Liver (tissue), 9 donors: Measurements from ENCODE around the gene BRI3. TPM values are rescaled to one million over a fixed set of nuclear protein-coding genes. Genes with fewer than 3 reads are reported as not detected.

Experiments
- DNase-seq: peaks from one replicate; pipeline ENCODE4 v3.0.0-alpha.2; 2017; ENCODE audit warnings: low spot score
- H3K27ac ChIP-seq, 2 donors: one replicate each; pipeline ENCODE4 v1.7.0; 2013; ENCODE audit warnings: inconsistent platforms in 2 of 2, low read length in 2 of 2, control low read depth in 1 of 2, low read depth in 1 of 2, mild to moderate bottlenecking in 1 of 2
- H3K27me3 ChIP-seq, 4 donors: one replicate each; pipeline versions ENCODE4 v1.6.1 to v1.7.0; 2013; ENCODE audit warnings: low read length in 3 of 4, inconsistent platforms in 1 of 4, mild to moderate bottlenecking in 1 of 4, moderate library complexity in 1 of 4; ENCODE audit not compliant: control insufficient read depth in 4 of 4, insufficient read depth in 4 of 4
- H3K36me3 ChIP-seq, 4 donors: one replicate each; pipeline versions ENCODE4 v1.6.1 to v1.7.0; 2013; ENCODE audit warnings: low read length in 3 of 4, mild to moderate bottlenecking in 3 of 4, low read depth in 1 of 4, moderate library complexity in 1 of 4; ENCODE audit not compliant: control insufficient read depth in 4 of 4, insufficient read depth in 3 of 4
- H3K4me1 ChIP-seq, 4 donors: one replicate each; pipeline versions ENCODE4 v1.6.1 to v1.7.0; 2013; ENCODE audit warnings: low read length in 3 of 4, mild to moderate bottlenecking in 3 of 4, moderate library complexity in 1 of 4; ENCODE audit not compliant: control insufficient read depth in 4 of 4, insufficient read depth in 4 of 4
- H3K4me3 ChIP-seq, 3 donors: one replicate each; pipeline versions ENCODE4 v1.6.1 to v1.7.0; 2013; ENCODE audit warnings: low read length in 3 of 3, control low read depth in 1 of 3, low read depth in 1 of 3, mild to moderate bottlenecking in 1 of 3
- H3K9ac ChIP-seq, 2 donors: one replicate each; pipeline ENCODE4 v1.7.0; 2013; ENCODE audit warnings: low read length in 2 of 2, mild to moderate bottlenecking in 2 of 2, moderate library complexity in 2 of 2, control low read depth in 1 of 2, low read depth in 1 of 2
- H3K9me3 ChIP-seq, 4 donors: one replicate each; pipeline versions ENCODE4 v1.6.1 to v1.7.0; 2013; ENCODE audit warnings: low read length in 3 of 4; ENCODE audit not compliant: control insufficient read depth in 4 of 4
- CTCF ChIP-seq: fragments of 150-350 bp; IDR thresholded peaks from 2 replicates; pipeline ENCODE4 v1.5.1; 2017; ENCODE audit warnings: improper control_type of control experiment, low read depth, low read length; ENCODE audit not compliant: missing input control
- EGR1 ChIP-seq, 2 donors: IDR thresholded peaks; 2 replicates each; pipeline ENCODE4 v1.6.1; 2016 to 2018; ENCODE audit warnings: antibody characterized with exemption in 2 of 2, low read depth in 2 of 2
- FOXA1 ChIP-seq: IDR thresholded peaks from 2 replicates; pipeline ENCODE4 v1.6.1; 2016; ENCODE audit warnings: antibody characterized with exemption
- FOXA2 ChIP-seq: IDR thresholded peaks from 2 replicates; pipeline ENCODE4 v1.6.1; 2016; ENCODE audit warnings: antibody characterized with exemption
- GABPA ChIP-seq, 2 donors: IDR thresholded peaks in 1 of 2; conservative IDR thresholded peaks in 1 of 2; 2 replicates each; pipeline ENCODE4 v1.6.1; 2016; ENCODE audit warnings: antibody characterized with exemption in 2 of 2, mild to moderate bottlenecking in 1 of 2, moderate library complexity in 1 of 2
- HNF4G ChIP-seq: IDR thresholded peaks from 2 replicates; pipeline ENCODE4 v1.6.1; 2016; ENCODE audit warnings: antibody characterized with exemption
- MAX ChIP-seq: IDR thresholded peaks from 2 replicates; pipeline ENCODE4 v1.6.1; 2016; ENCODE audit warnings: antibody characterized with exemption
- NR2F2 ChIP-seq: IDR thresholded peaks from 2 replicates; pipeline ENCODE4 v1.6.1; 2016; ENCODE audit warnings: antibody characterized with exemption
- RAD21 ChIP-seq, 2 donors: IDR thresholded peaks; 2 replicates each; pipeline ENCODE4 v1.6.1; 2016; ENCODE audit warnings: antibody characterized with exemption in 2 of 2, mild to moderate bottlenecking in 2 of 2
- REST ChIP-seq: IDR thresholded peaks from 2 replicates; pipeline ENCODE4 v1.6.1; 2016; ENCODE audit warnings: antibody characterized with exemption, mild to moderate bottlenecking
- SP1 ChIP-seq: IDR thresholded peaks from 2 replicates; pipeline ENCODE4 v1.6.1; 2018; ENCODE audit warnings: antibody characterized with exemption, mild to moderate bottlenecking
- YY1 ChIP-seq: IDR thresholded peaks from 2 replicates; pipeline ENCODE4 v1.6.1; 2016; ENCODE audit warnings: antibody characterized with exemption, mild to moderate bottlenecking
- WGBS: extraction: QIAGEN DNeasy Blood & Tissue Kit; methylation state at CpG from one replicate; pipeline ENCODE4 v1.1.7; 2013; 5-methylcytosine and 5-hydroxymethylcytosine counted together
- polyA plus RNA-seq, 2 donors: library from polyadenylated mRNA; stranded (reverse) in 1 of 2; unstranded in 1 of 2; fragments of 200-250 nt in 1 of 2; fragments of >200 nt in 1 of 2; fragmentation: Nextera tagmentation in 1 of 2; extraction: Ambion mirVana in 1 of 2; gene quantifications; one replicate each; pipeline versions ENCODE4 v1.2.1 to v1.2.3, GENCODE V29; 2013 to 2015
- total RNA-seq, 2 donors: library from RNA; depleted of rRNA; stranded (reverse); fragments of >200 nt; gene quantifications; one replicate each; pipeline ENCODE4 v1.2.3, GENCODE V29; 2014
- donor health status: healthy.
- donor health status: healthy.
- donor health status: healthy.
- donor health status: healthy.
- donor health status: healthy.

Gene BRI3
- total and polyA plus RNA-seq, 4 donors = 14.0 to 80.4 (median 49.7) TPM

GRCh38 chr7:98244871-98245270 lies 36.6 kb upstream of the BRI3 start (continued):
- no peak for TF ChIP-seq GABPA (IDR thresholded peaks at IDR 0.05 in 1 of 2, conservative IDR thresholded peaks at IDR 0.05 in 1 of 2)

- no peak for TF ChIP-seq FOXA1
- peaks cover 6 to 18% (median 13%) of the 10 kb centered on the region in 4 donors for H3K4me1 ChIP-seq
- no peak overlapping the region for H3K27ac ChIP-seq
- no peak for DNase-seq
- WGBS = 93% methylated on average over 12 of the region's 12 CpGs
- no peaks in the 10 kb centered on the region for H3K36me3 ChIP-seq
- no peak overlapping the region for H3K4me3 ChIP-seq
- H3K27me3 ChIP-seq = no peaks in the 10 kb centered on the region
- H3K9ac ChIP-seq = no peak overlapping the region
- no peaks in the 10 kb centered on the region for H3K9me3 ChIP-seq
Measured at GRCh38 chr7:98248156-98248555, 33.3 kb upstream of the BRI3 start.

- WGBS = 86% methylated on average over 6 of the region's 6 CpGs
- no peak for DNase-seq
- no peak overlapping the region for H3K4me3 ChIP-seq
Measured at GRCh38 chr7:98249106-98249505, 32.4 kb upstream of the BRI3 start.

GRCh38 chr7:98250789-98251188 lies 30.7 kb upstream of the BRI3 start:
- no peak for DNase-seq
- Histone ChIP-seq H3K27me3 (no peaks in the 10 kb centered on the region), H3K4me3 (no peak overlapping the region), H3K9me3 (no peaks in the 10 kb centered on the region), H3K9ac (peak overlapping the region in 1 of 2 donors; percentile 10), H3K4me1 (peaks cover 10 to 23% (median 16%) of the 10 kb centered on the region in 4 donors), H3K27ac (peak overlapping the region in 1 of 2 donors; percentile 36), H3K36me3 (no peaks in the 10 kb centered on the region)
- TF ChIP-seq GABPA (IDR thresholded peaks at IDR 0.05 in 1 of 2, conservative IDR thresholded peaks at IDR 0.05 in 1 of 2) (peak in 1 of 2 donors; percentile 2), RAD21 (IDR thresholded peaks at IDR 0.05) (no peak)
- 66% methylated on average over 3 of the region's 3 CpGs for WGBS

More at GRCh38 chr7:98249106-98249505, 32.4 kb upstream of the BRI3 start:
- Histone ChIP-seq H3K36me3 (no peaks in the 10 kb centered on the region), H3K9me3 (no peaks in the 10 kb centered on the region), H3K27me3 (no peaks in the 10 kb centered on the region), H3K9ac (no peak overlapping the region), H3K27ac (peak overlapping the region in 1 of 2 donors; percentile 24), H3K4me1 (peaks cover 10 to 23% (median 16%) of the 10 kb centered on the region in 4 donors)
- TF ChIP-seq HNF4G = no peak
- TF ChIP-seq CTCF = no peak
- no peak for TF ChIP-seq SP1
- TF ChIP-seq EGR1 (IDR thresholded peaks at IDR 0.05; ENCODE audit: low read depth in 2 of 2) = peak in 1 of 2 donors; percentile 17
- TF ChIP-seq GABPA (IDR thresholded peaks at IDR 0.05 in 1 of 2, conservative IDR thresholded peaks at IDR 0.05 in 1 of 2) = peak; percentile 19 to 55
- TF ChIP-seq YY1 = no peak
- no peak for TF ChIP-seq RAD21 (IDR thresholded peaks at IDR 0.05)

- Histone ChIP-seq H3K9ac (peak overlapping the region in 1 of 2 donors; percentile 10), H3K27ac (peak overlapping the region; percentile 20 to 70), H3K4me3 (peak overlapping the region; percentile 62 to 90 (median 74)), H3K36me3 (no peaks in the 10 kb centered on the region), H3K4me1 (peaks cover 10 to 23% (median 16%) of the 10 kb centered on the region in 4 donors), H3K9me3 (no peaks in the 10 kb centered on the region), H3K27me3 (no peaks in the 10 kb centered on the region)
- TF ChIP-seq RAD21 (IDR thresholded peaks at IDR 0.05) (no peak), NR2F2 (no peak), CTCF (no peak), MAX (no peak), FOXA2 (no peak), FOXA1 (no peak), REST (no peak)
- no peak for DNase-seq
- WGBS = 38% methylated on average over 9 of the region's 9 CpGs
Measured at GRCh38 chr7:98251231-98251600, 30.3 kb upstream of the BRI3 start.
